ENCODE data around the gene DCTPP1.
A peak's percentile ranks its signal among the peaks of the same experiment; 100 is the strongest.

DCTPP1 gene

DNA sequence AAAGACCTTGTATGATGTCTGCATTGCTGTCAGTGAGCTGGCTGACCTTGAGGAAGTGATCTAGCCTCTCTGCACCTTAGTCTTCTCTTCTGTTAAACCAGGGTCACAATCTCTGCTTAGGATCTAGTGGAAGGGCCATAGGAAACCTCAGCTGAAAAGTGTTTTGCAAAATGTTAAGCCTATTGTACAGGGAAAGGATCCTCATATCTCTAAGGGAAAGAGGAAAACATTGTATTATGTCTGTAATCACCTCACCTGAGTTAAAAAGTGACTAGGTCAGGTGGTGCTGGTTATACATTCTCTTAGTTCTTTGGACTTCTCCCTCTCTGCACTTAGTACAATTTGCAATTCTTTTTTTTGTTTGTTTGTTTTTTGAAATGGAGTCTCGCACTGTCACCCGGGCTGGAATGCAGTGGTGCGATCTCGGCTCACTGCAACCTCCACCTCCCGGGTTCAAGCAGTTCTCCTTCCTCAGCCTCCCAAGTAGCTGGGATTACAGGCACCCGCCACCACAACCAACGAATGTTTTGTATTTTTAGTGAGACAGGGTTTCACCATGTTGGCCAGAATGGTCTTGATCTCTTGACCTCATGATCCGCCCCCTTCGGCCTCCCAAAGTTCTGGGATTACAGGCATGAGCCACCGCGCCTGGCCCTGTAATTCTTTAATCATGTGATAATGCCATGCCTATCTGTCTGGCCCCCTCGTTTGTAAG, 17.8 kb upstream of the DCTPP1 start:
- no peak for DNase-seq (ENCODE audit: low read depth, low spot score)

DNA sequence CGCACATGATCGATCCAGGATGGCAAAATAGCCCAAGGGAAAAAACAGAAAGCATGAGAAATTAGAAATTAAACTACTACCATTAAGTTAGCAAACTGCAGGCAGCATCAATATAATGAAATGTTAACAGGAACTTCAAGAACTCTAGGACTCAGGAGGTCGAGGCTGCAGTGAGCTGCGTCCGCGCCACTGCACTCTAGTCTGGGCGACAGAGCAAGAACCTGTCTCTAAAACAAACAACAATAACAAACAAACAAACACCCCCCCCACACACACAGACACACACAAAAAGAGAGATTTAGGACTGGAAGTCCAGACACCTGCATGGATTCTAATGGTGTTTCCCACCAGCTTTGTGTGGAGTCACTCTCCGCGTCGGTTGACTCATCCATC, 16.4 kb upstream of the DCTPP1 start:
- no peak for DNase-seq (ENCODE audit: low read depth, low spot score)

- peak; percentile 98 for DNase-seq (ENCODE audit: low read depth, low spot score)
Measured at GRCh38 chr16:30445408-30446202, 15.8 kb upstream of the DCTPP1 start, which contains the start of gene SEPHS2. Gene SEPHS2, minus strand, starts transcription at chr16:30445874. Its CDS starts 147 bp downstream, at chr16:30445727.

GRCh38 chr16:30445149-30445407, 15.2 kb upstream of the DCTPP1 start:
- DNase-seq (ENCODE audit: low read depth, low spot score): no peak

DNA sequence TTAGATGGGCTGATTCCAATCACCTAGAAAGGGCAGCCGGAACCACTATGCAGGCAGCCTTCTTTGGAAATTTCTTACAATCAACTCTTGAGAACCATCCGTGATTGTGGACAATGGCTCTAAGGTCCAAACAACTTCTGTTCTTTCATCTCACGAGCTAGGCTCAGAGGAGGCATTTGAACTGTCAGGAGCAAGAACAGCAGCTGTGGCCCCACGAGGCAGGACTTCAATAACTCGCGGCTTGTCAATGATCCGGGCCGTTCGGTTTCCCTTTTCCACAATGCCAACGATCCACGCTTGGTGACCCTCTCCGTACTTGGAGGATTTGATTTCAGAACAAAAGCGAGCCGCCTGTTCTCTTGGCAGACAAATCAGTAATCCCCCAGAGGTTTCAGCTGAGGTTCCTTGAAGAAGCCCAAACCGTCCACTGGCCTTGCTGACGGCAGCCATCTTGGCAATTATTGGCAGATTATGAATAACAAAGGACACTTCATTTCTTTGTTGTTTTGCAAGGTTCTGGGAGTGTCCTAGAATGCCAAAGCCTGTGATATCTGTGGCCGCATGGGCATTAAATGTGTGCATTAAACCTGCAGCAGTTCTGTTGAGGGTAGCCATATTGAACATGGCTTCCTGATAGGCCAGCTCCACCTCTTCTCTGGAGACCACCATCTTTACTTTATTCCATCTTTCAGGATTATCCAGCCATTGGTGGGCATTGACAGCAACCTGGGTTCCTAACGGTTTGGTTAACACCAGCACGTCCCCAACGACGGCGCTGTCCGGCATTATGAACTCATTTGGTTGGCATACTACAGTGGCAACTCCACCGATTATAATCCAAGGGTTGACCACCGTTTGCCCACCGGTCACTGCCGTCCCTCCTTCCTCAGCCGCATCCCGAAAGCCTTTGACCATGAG, 14.7 kb upstream of the DCTPP1 start:
- DNase-seq (ENCODE audit: low read depth, low spot score): no peak

GRCh38 chr16:30443631-30444030, 13.8 kb upstream of the DCTPP1 start:
- no peak for DNase-seq (ENCODE audit: low read depth, low spot score)

DNA sequence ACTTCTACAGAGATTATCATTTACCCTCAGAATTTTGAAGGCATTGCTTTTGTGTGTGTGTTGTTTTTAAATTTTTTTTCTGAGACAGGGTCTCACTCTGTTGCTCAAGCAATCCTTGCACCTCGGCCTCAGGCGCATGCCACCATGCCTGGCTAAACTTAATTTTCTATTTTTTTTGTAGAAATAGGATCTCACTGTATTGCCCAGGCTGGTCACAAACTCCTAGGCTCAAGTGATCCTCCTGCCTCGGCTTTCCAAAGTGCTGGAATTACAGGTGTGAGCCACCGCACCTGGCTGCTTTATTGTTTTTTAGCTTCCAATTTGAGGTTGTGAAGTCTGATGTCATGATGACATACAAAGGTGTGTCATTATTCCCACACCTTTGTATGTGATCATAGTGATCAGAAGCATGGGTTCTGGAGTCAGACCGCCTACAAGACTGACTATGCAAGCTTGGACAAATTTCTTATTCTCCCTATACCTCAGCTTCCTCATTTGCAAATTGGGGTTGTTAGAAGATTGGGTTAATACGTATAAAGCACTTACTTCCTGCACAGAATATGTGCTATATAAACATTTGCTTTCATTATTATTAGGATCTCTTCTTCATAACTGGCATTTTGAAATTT, 10.0 kb upstream of the DCTPP1 start:
- DNase-seq (ENCODE audit: low read depth, low spot score): no peak

GRCh38 chr16:30438835-30439234, 9.0 kb upstream of the DCTPP1 start:
- DNase-seq (ENCODE audit: low read depth, low spot score): no peak

DNA sequence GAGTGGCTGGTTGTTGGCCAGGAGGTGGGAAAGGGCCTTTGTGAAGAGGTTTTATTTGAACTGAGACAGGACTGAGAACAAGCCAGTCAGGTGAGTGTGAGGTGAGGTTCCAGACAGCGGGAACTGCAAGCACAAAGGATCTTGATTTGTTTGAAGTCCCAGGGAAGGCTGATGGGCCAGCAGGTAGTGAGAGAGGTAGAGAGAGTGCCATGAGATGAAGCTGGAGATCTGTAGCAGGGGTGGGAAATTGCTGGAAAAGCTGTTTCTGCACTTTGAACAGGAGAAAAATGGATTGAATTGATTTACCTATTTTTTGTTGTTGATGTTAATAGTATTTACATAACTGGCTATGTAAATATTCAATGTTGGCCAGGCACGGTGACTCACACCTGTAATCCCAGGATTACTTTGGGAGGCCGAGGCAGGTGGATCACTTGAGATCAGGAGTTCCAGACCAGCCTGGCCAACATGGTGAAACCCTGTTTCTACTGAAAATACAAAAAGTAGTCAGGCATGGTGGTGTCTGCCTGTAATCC, 7.7 kb upstream of the DCTPP1 start:
- DNase-seq (ENCODE audit: low read depth, low spot score): no peak

DNA sequence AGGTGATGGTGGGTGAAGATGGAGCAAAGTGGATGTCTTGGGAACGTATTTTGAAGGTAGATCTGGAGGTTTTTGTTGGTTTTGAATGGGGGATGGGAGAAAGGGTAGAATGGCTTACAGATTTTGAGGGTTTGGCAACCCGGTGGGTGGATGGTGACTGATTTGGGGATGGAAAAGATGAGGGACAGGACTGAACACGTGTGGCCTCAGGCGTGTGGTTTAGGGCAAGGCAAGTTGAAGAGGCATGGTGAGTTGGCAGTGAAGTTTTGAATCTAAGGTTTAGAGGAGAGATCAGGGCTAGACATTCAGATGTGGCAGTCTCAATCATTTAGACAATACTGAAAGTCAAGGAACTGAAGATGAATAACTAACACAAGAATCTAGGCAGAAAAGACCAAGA, 5.0 kb upstream of the DCTPP1 start:
- no peak for DNase-seq (ENCODE audit: low read depth, low spot score)

GRCh38 chr16:30430428-30430970, 669 bp upstream of the DCTPP1 start:
- no peak for DNase-seq (ENCODE audit: low read depth, low spot score)

DNA sequence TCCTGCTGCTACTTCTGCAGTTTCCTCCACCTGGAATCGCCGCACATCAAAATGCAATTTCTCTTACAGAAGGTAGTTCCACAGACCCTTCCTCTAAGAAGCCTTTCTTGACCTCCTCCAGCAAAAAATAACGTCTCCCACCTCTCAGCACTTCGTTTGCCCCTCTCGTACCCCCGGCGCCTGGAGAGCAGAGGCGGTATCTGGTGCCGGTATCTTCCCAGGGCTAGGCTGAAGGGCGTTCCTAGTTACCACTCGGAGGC, 482 bp downstream of the DCTPP1 start:
- DNase-seq (ENCODE audit: low read depth, low spot score): no peak

- DNase-seq (ENCODE audit: low read depth, low spot score): no peak
Measured at GRCh38 chr16:30428055-30428454, 1.8 kb downstream of the DCTPP1 start.

GRCh38 chr16:30421010-30421409, 8.8 kb downstream of the DCTPP1 start:
- no peak for DNase-seq (ENCODE audit: low read depth, low spot score)

GRCh38 chr16:30418350-30419181, 11.3 kb downstream of the DCTPP1 start:
- DNase-seq (ENCODE audit: low read depth, low spot score): no peak

DNA sequence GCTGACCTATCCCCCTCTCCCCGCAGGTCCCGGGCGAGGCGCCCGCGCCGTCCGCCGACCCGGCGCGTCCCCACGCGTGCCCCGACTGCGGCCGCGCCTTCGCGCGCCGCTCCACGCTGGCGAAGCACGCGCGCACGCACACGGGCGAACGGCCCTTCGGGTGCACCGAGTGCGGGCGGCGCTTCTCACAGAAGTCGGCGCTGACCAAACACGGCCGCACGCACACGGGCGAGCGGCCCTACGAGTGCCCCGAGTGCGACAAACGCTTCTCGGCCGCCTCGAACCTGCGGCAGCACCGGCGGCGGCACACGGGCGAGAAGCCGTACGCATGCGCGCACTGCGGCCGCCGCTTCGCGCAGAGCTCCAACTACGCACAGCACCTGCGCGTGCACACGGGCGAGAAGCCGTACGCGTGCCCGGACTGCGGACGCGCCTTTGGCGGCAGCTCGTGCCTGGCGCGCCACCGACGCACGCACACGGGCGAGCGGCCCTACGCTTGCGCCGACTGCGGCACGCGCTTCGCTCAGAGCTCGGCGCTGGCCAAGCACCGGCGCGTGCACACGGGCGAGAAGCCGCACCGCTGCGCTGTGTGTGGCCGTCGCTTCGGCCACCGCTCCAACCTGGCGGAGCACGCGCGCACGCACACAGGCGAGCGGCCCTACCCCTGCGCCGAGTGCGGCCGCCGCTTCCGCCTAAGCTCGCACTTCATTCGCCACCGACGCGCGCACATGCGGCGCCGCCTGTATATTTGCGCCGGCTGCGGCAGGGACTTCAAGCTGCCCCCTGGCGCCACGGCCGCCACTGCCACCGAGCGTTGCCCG, 12.1 kb downstream of the DCTPP1 start:
- peak; percentile 97 for DNase-seq (ENCODE audit: low read depth, low spot score)

DNA sequence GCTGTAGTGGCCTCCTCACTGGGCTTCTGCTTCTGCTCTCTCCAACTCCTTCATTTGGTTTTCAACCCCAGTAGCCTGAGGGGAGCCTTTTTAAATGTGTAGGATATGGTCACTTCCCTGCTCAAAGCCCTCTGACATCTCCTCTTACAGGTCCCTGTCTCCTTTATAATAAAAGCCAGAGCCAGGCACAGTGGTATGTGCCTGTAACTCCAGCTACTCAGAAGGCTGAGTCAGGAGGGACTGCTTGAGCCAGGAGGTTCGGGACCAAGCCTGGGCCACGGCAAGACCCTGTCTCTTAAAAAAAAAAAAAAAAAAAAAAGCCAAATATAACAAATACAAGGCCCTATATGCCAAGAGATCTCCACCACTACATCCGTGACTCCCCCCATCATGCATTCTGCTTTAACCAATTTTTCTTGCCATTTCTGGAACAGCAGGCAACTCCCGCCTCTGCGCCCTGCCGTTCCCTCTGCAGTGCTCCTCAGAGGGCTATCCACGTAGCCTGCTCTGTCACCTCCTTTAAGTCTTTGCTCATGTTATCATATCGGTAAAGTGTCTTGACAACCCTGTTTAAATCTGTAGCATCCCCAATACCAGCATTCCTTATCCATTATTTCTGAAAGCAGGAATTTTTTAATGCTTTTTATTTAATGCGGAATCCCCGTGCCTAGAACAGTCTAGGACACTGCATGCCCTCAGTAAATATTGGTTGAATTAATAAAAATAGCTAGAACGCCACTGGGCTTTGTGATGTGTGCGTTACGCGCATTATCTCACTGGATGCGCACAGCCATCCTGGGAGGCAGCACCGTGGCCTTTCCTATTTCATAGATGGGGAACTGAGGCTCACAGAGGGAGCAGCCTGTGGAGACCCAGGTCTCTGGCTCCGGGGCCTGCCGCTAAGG, 13.0 kb downstream of the DCTPP1 start:
- DNase-seq (ENCODE audit: low read depth, low spot score): no peak

- no peak for DNase-seq (ENCODE audit: low read depth, low spot score)
Measured at GRCh38 chr16:30416047-30416603, 13.7 kb downstream of the DCTPP1 start.

Measured in astrocyte of the hippocampus (primary cell).